Measurements from ENCODE around the gene ACOX3.
"Not testable (repeated sequence)": the region's sequence is repeated elsewhere in the genome, so short reads cannot be mapped to it uniquely, and the experiment has no call there.

ACOX3 gene

GRCh38 chr4:8431553-8431952, 9.0 kb downstream of the ACOX3 start:
- FAIRE-seq: no peak

GRCh38 chr4:8428288-8429097, 12.0 kb downstream of the ACOX3 start:
- no peak for FAIRE-seq

GRCh38 chr4:8427761-8428287, 12.7 kb downstream of the ACOX3 start:
- FAIRE-seq: no peak

GRCh38 chr4:8427262-8427661, 13.3 kb downstream of the ACOX3 start:
- no peak for FAIRE-seq

GRCh38 chr4:8422786-8423185, 17.7 kb downstream of the ACOX3 start:
- FAIRE-seq: no peak

- no peak for FAIRE-seq
These were observed 18.2 kb downstream of the ACOX3 start for GRCh38 chr4:8422327-8422726.

- not testable (repeated sequence) for FAIRE-seq
These were observed 20.4 kb downstream of the ACOX3 start for GRCh38 chr4:8420151-8420550.

- FAIRE-seq: no peak
These were observed 21.1 kb downstream of the ACOX3 start for GRCh38 chr4:8419222-8420041.

GRCh38 chr4:8417071-8417614, 23.4 kb downstream of the ACOX3 start:
- FAIRE-seq: no peak

GRCh38 chr4:8414377-8414776, 26.1 kb downstream of the ACOX3 start:
- FAIRE-seq: no peak

- no peak for FAIRE-seq
These were observed 28.2 kb downstream of the ACOX3 start for GRCh38 chr4:8412288-8412687.

- no peak for FAIRE-seq
These were observed 29.0 kb downstream of the ACOX3 start for GRCh38 chr4:8411351-8412180.

GRCh38 chr4:8410641-8411271, 29.8 kb downstream of the ACOX3 start:
- no peak for FAIRE-seq

GRCh38 chr4:8410066-8410625, 30.4 kb downstream of the ACOX3 start:
- no peak for FAIRE-seq

- no peak for FAIRE-seq
These were observed 31.1 kb downstream of the ACOX3 start for GRCh38 chr4:8409264-8410065.

GRCh38 chr4:8407756-8408155, 32.8 kb downstream of the ACOX3 start:
- FAIRE-seq: no peak

GRCh38 chr4:8407316-8407715, 33.2 kb downstream of the ACOX3 start:
- FAIRE-seq: no peak

GRCh38 chr4:8406887-8407286, 33.6 kb downstream of the ACOX3 start:
- not testable (repeated sequence) for FAIRE-seq

GRCh38 chr4:8405516-8405875, 35.0 kb downstream of the ACOX3 start:
- FAIRE-seq: no peak

- FAIRE-seq: no peak
These were observed 35.6 kb downstream of the ACOX3 start for GRCh38 chr4:8404791-8405515.

Data from endometrium (tissue), 2 donors.